ENCODE data around the gene CSF2RB.

CSF2RB gene

GRCh38 chr22:36937319-36938027 is 24.0 kb downstream of the CSF2RB start:
- no peak for DNase-seq

- DNase-seq = no peak
These were observed 24.6 kb downstream of the CSF2RB start for GRCh38 chr22:36938028-36938425.

GRCh38 chr22:36938886-36939285 is 25.5 kb downstream of the CSF2RB start:
- DNase-seq = no peak

- DNase-seq = no peak
These were observed 27.2 kb downstream of the CSF2RB start for GRCh38 chr22:36940676-36941075.

GRCh38 chr22:36942556-36942955 is 29.1 kb downstream of the CSF2RB start:
- no peak for DNase-seq

- DNase-seq = peak in 1 of 3 donors; percentile 41
These were observed 33.2 kb downstream of the CSF2RB start for GRCh38 chr22:36946421-36947158.

- DNase-seq = peak; percentile 20 to 49 (median 47)
These were observed 35.1 kb downstream of the CSF2RB start for GRCh38 chr22:36948273-36949225.

GRCh38 chr22:36950797-36951590 is 37.6 kb downstream of the CSF2RB start:
- DNase-seq = no peak

GRCh38 chr22:36951746-36952145 is 38.3 kb downstream of the CSF2RB start:
- DNase-seq = no peak

GRCh38 chr22:36953239-36954080 is 40.0 kb downstream of the CSF2RB start:
- no peak for DNase-seq

GRCh38 chr22:36954251-36955014 is 41.0 kb downstream of the CSF2RB start:
- DNase-seq = no peak

GRCh38 chr22:36955691-36956090 is 42.3 kb downstream of the CSF2RB start:
- no peak for DNase-seq

GRCh38 chr22:36958366-36958765 is 44.9 kb downstream of the CSF2RB start:
- DNase-seq = no peak

- DNase-seq = no peak
These were observed 48.2 kb downstream of the CSF2RB start for GRCh38 chr22:36961626-36962025.

GRCh38 chr22:36963302-36963701 is 49.9 kb downstream of the CSF2RB start:
- DNase-seq = no peak

GRCh38 chr22:36964106-36964505 is 50.7 kb downstream of the CSF2RB start:
- no peak for DNase-seq

GRCh38 chr22:36965696-36966095 is 52.3 kb downstream of the CSF2RB start:
- DNase-seq = peak; percentile 36 to 64 (median 47)

- DNase-seq = peak; percentile 92 to 96 (median 96)
These were observed 53.6 kb downstream of the CSF2RB start for GRCh38 chr22:36966851-36967540.

- no peak for DNase-seq
These were observed 55.0 kb downstream of the CSF2RB start for GRCh38 chr22:36968249-36968964.
